ENCODE measurements around the gene HNRNPF. TPM values are rescaled to one million over a fixed set of nuclear protein-coding genes. Genes with fewer than 3 reads are reported as not detected.

Gene HNRNPF
- total and polyA plus RNA-seq, 2 experiments from 2014 or later = 106 to 172 TPM

- peak overlapping the region; percentile 77 for H3K4me3 ChIP-seq
- H2AFZ ChIP-seq = peak overlapping the region; percentile 95
- H3K79me2 ChIP-seq (ENCODE audit: insufficient read depth) = no peaks in the 10 kb centered on the region
- H3K9me3 ChIP-seq (ENCODE audit: low read depth) = no peaks in the 10 kb centered on the region
- H3F3A ChIP-seq (ENCODE audit: insufficient read depth) = peaks cover 17% of the 10 kb centered on the region
- H3K9me2 ChIP-seq (ENCODE audit: insufficient read depth) = no peaks in the 10 kb centered on the region
- no peaks in the 10 kb centered on the region for H4K20me1 ChIP-seq (ENCODE audit: insufficient read depth)
- 1 to 2% methylated on average over 45 to 55 of the region's 63 CpGs for WGBS, 2 experiments (ENCODE audit: low coverage in 1 of 2, low lambda C conversion rate in 2 of 2, missing lambda C conversion rate in 2 of 2)
- peak overlapping the region; percentile 94 for H3K9ac ChIP-seq
- TF ChIP-seq EZH2 (IDR thresholded peaks at IDR 0.05; ENCODE audit: insufficient read depth, poor library complexity, severe bottlenecking) = no peak
- TF ChIP-seq EZH2phosphoT487 (IDR thresholded peaks at IDR 0.05; ENCODE audit: insufficient read depth, low read depth) = no peak
- H3K36me3 ChIP-seq (ENCODE audit: low read depth) = no peaks in the 10 kb centered on the region
- peak overlapping the region; percentile 97 for H3K27ac ChIP-seq
- in situ Hi-C loops (cut with MboI) = no loop called here
- H3K27me3 ChIP-seq (replicated peaks; ENCODE audit: insufficient read depth) = no peaks in the 10 kb centered on the region
- H3K4me1 ChIP-seq (ENCODE audit: insufficient read depth) = peaks cover 5% of the 10 kb centered on the region; the same call in 1 of the 2 replicates
- H3K4me2 ChIP-seq (ENCODE audit: unreplicated experiment) = peak overlapping the region; percentile 94
- peak; percentile 93 for DNase-seq
These were observed 11.6 kb upstream of the HNRNPF start for GRCh38 chr10:43420369-43421200.

- 47 to 53% methylated on average over 18 of the region's 18 CpGs for WGBS, 2 experiments (ENCODE audit: low coverage in 1 of 2, low lambda C conversion rate in 2 of 2, missing lambda C conversion rate in 2 of 2)
- no peak for DNase-seq
- H2AFZ ChIP-seq = peak overlapping the region; percentile 95
- no peaks in the 10 kb centered on the region for H3K79me2 ChIP-seq (ENCODE audit: insufficient read depth)
- peaks cover 5% of the 10 kb centered on the region; the same call in 1 of the 2 replicates for H3K4me1 ChIP-seq (ENCODE audit: insufficient read depth)
- TF ChIP-seq EZH2 (IDR thresholded peaks at IDR 0.05; ENCODE audit: insufficient read depth, poor library complexity, severe bottlenecking) (no peak), EZH2phosphoT487 (IDR thresholded peaks at IDR 0.05; ENCODE audit: insufficient read depth, low read depth) (no peak)
- in situ Hi-C loops (cut with MboI) = no loop called here
- H3K9me2 ChIP-seq (ENCODE audit: insufficient read depth) = no peaks in the 10 kb centered on the region
- no peaks in the 10 kb centered on the region for H3K9me3 ChIP-seq (ENCODE audit: low read depth)
- H3K27ac ChIP-seq = peak overlapping the region; percentile 97
- peak overlapping the region; percentile 94 for H3K9ac ChIP-seq
- peak overlapping the region; percentile 77 for H3K4me3 ChIP-seq
- no peaks in the 10 kb centered on the region for H3K36me3 ChIP-seq (ENCODE audit: low read depth)
- no peaks in the 10 kb centered on the region for H3K27me3 ChIP-seq (replicated peaks; ENCODE audit: insufficient read depth)
- H4K20me1 ChIP-seq (ENCODE audit: insufficient read depth) = no peaks in the 10 kb centered on the region
- H3F3A ChIP-seq (ENCODE audit: insufficient read depth) = peaks cover 17% of the 10 kb centered on the region
- H3K4me2 ChIP-seq (ENCODE audit: unreplicated experiment) = peak overlapping the region; percentile 94
These were observed 11.0 kb upstream of the HNRNPF start for GRCh38 chr10:43419997-43420368.

- in situ Hi-C loops (cut with MboI) = no loop called here
- no peak for DNase-seq
- H3K36me3 ChIP-seq (ENCODE audit: low read depth) = no peaks in the 10 kb centered on the region
These were observed 9.2 kb upstream of the HNRNPF start for GRCh38 chr10:43417950-43418768.

GRCh38 chr10:43415544-43415943 is 6.6 kb upstream of the HNRNPF start:
- Histone ChIP-seq H3K4me1 (ENCODE audit: insufficient read depth) (no peaks in the 10 kb centered on the region), H3K79me2 (ENCODE audit: insufficient read depth) (no peaks in the 10 kb centered on the region), H3K9me2 (ENCODE audit: insufficient read depth) (no peaks in the 10 kb centered on the region), H2AFZ (no peak overlapping the region), H3F3A (ENCODE audit: insufficient read depth) (peaks cover 10% of the 10 kb centered on the region), H4K20me1 (ENCODE audit: insufficient read depth) (no peaks in the 10 kb centered on the region), H3K9me3 (ENCODE audit: low read depth) (no peaks in the 10 kb centered on the region), H3K27me3 (replicated peaks; ENCODE audit: insufficient read depth) (no peaks in the 10 kb centered on the region), H3K4me2 (ENCODE audit: unreplicated experiment) (no peak overlapping the region), H3K27ac (no peak overlapping the region), H3K4me3 (no peak overlapping the region), H3K9ac (no peak overlapping the region), H3K36me3 (ENCODE audit: low read depth) (no peaks in the 10 kb centered on the region)
- in situ Hi-C loops (cut with MboI) = no loop called here
- no peak for DNase-seq
- 92 to 96% methylated on average over 8 to 10 of the region's 10 CpGs for WGBS, 2 experiments (ENCODE audit: low coverage in 1 of 2, low lambda C conversion rate in 2 of 2, missing lambda C conversion rate in 2 of 2)
- TF ChIP-seq EZH2phosphoT487 (IDR thresholded peaks at IDR 0.05; ENCODE audit: insufficient read depth, low read depth) (no peak), EZH2 (IDR thresholded peaks at IDR 0.05; ENCODE audit: insufficient read depth, poor library complexity, severe bottlenecking) (no peak)

More at GRCh38 chr10:43417950-43418768, 9.2 kb upstream of the HNRNPF start:
- Histone ChIP-seq H3K9ac (no peak overlapping the region), H3K9me3 (ENCODE audit: low read depth) (no peaks in the 10 kb centered on the region), H3K9me2 (ENCODE audit: insufficient read depth) (no peaks in the 10 kb centered on the region), H3K4me3 (no peak overlapping the region), H4K20me1 (ENCODE audit: insufficient read depth) (no peaks in the 10 kb centered on the region), H3K27me3 (replicated peaks; ENCODE audit: insufficient read depth) (no peaks in the 10 kb centered on the region), H3K4me1 (ENCODE audit: insufficient read depth) (peaks cover 5% of the 10 kb centered on the region; the same call in 1 of the 2 replicates), H2AFZ (no peak overlapping the region), H3K79me2 (ENCODE audit: insufficient read depth) (no peaks in the 10 kb centered on the region), H3F3A (ENCODE audit: insufficient read depth) (peaks cover 17% of the 10 kb centered on the region), H3K4me2 (ENCODE audit: unreplicated experiment) (no peak overlapping the region), H3K27ac (no peak overlapping the region)
- WGBS, 2 experiments (ENCODE audit: low coverage in 1 of 2, low lambda C conversion rate in 2 of 2, missing lambda C conversion rate in 2 of 2) = 85 to 87% methylated on average over 14 of the region's 14 CpGs
- TF ChIP-seq EZH2phosphoT487 (IDR thresholded peaks at IDR 0.05; ENCODE audit: insufficient read depth, low read depth) (no peak), EZH2 (IDR thresholded peaks at IDR 0.05; ENCODE audit: insufficient read depth, poor library complexity, severe bottlenecking) (no peak)
